ENCODE results near the gene BCL2L12. TPM values are rescaled to one million over a fixed set of nuclear protein-coding genes. Genes with fewer than 3 reads are reported as not detected.

Gene BCL2L12
- total RNA-seq, 1 experiment from 2014 or later: 93.9 TPM

GRCh38 chr19:49637821-49638738 is 27.7 kb upstream of the BCL2L12 start:
- intact Hi-C loops (cut with micrococcal nuclease): loop anchor here (2.0 kb wide), 1 partner anchor 23 kb away; no protein-coding TSS in a partner anchor
- Histone ChIP-seq H3K4me2 (ENCODE audit: low read length) (peak overlapping the region; percentile 92), H3K27ac (ENCODE audit: low read depth, low read length) (peak overlapping the region; percentile 98), H3K9me3 (ENCODE audit: control insufficient read depth in 1 of 2, insufficient read depth in 1 of 2, low read depth in 1 of 2, low read length in 2 of 2) (no peaks in the 10 kb centered on the region), H3K9me2 (ENCODE audit: insufficient read depth) (no peaks in the 10 kb centered on the region), H3K4me3 (replicated peaks in 1 of 2; ENCODE audit: low read depth in 1 of 2, low read length in 2 of 2) (peak overlapping the region; percentile 68 to 92), H3K4me1 (ENCODE audit: control insufficient read depth in 1 of 2, insufficient read depth in 2 of 2, low read length in 2 of 2) (peaks cover 13 to 44% of the 10 kb centered on the region in 2 experiments), H3K27me3 (ENCODE audit: insufficient read depth, low read length) (no peaks in the 10 kb centered on the region), H4K20me1 (ENCODE audit: insufficient read depth) (no peaks in the 10 kb centered on the region), H2AFZ (ENCODE audit: low read depth, low read length, poor library complexity, severe bottlenecking) (no peak overlapping the region), H3K9ac (ENCODE audit: low read length) (peak overlapping the region; percentile 99), H3K36me3 (ENCODE audit: control insufficient read depth in 1 of 2, insufficient read depth in 2 of 2, low read length in 2 of 2) (no peaks in the 10 kb centered on the region; a peak in 1 of 4 replicates), H3K79me2 (ENCODE audit: insufficient read depth, low read length) (peaks cover 19% of the 10 kb centered on the region)
- no TSS peak for BruUV-seq (replicated peaks)
- ChIA-PET RAD21 (ENCODE audit: low non-redundant PET in 1 of 2, low total read pairs in 2 of 2, uncharacterized antibody in 2 of 2, unreplicated experiment in 2 of 2) (interaction anchor here in 1 of 2 experiments (0.6 kb wide), 1 partner anchor 47 kb away, joined by 6 read pairs; no protein-coding TSS in a partner anchor), CTCF (interaction anchor here (0.9 to 2.3 kb wide), 2 partner anchors 68 to 92 kb away, joined by 5 to 12 read pairs; no protein-coding TSS in a partner anchor), POLR2A (interaction anchor here (1.2 to 4.7 kb wide), 2 partner anchors 37 to 46 kb away, joined by 4 to 50 read pairs; partner anchors contain the start of gene PRR12)
- ATAC-seq (peak; percentile 33), DNase-seq (ENCODE audit: low read depth, low spot score) (no peak)
- TF ChIP-seq ELF1 (IDR thresholded peaks at IDR 0.05; ENCODE audit: borderline replicate concordance, low read depth) (no peak), EGR1 (IDR thresholded peaks at IDR 0.05; ENCODE audit: low read depth) (peak; percentile 69; the same call in 1 of the 2 replicates), SP1 (IDR thresholded peaks at IDR 0.05; ENCODE audit: low read depth) (peak; percentile 47; the same call in 1 of the 2 replicates), EZH2 (IDR thresholded peaks at IDR 0.05) (no peak), REST (IDR thresholded peaks at IDR 0.05; ENCODE audit: low read depth) (no peak), POLR2A (IDR thresholded peaks at IDR 0.05; ENCODE audit: borderline replicate concordance, extremely low read depth, insufficient read depth, insufficient read length) (no peak), POLR2AphosphoS5 (IDR thresholded peaks at IDR 0.05; ENCODE audit: low read depth, low read length) (peak; percentile 44; the same call in 1 of the 2 replicates), JUND (IDR thresholded peaks at IDR 0.05) (no peak), ZFX (IDR thresholded peaks at IDR 0.05) (no peak), TCF7L2 (IDR thresholded peaks at IDR 0.05; ENCODE audit: borderline replicate concordance, extremely low read depth, insufficient read depth, insufficient read length) (peak; percentile 13), RAD21 (IDR thresholded peaks at IDR 0.05; ENCODE audit: low read depth) (no peak)
